ENCODE measurements around the gene PEPD.

Gene PEPD

GRCh38 chr19:33471111-33471996 lies 50.2 kb downstream of the PEPD start:
- TF ChIP-seq GATA3 (IDR thresholded peaks at IDR 0.05; ENCODE audit: low read depth, low read length), result no peak
- peak; percentile 4; the same call in 1 of the 2 replicates for TF ChIP-seq GATA2 (IDR thresholded peaks at IDR 0.05; ENCODE audit: low read depth, low read length)

- TF ChIP-seq GATA2 (IDR thresholded peaks at IDR 0.05; ENCODE audit: low read depth, low read length), result no peak
- TF ChIP-seq GATA3 (IDR thresholded peaks at IDR 0.05; ENCODE audit: low read depth, low read length), result no peak
Measured at GRCh38 chr19:33470686-33471085, 50.9 kb downstream of the PEPD start.

- TF ChIP-seq GATA2 (IDR thresholded peaks at IDR 0.05; ENCODE audit: low read depth, low read length) (no peak), GATA3 (IDR thresholded peaks at IDR 0.05; ENCODE audit: low read depth, low read length) (no peak)
Measured at GRCh38 chr19:33470040-33470330, 51.6 kb downstream of the PEPD start.

- TF ChIP-seq GATA2 (IDR thresholded peaks at IDR 0.05; ENCODE audit: low read depth, low read length) (no peak), GATA3 (IDR thresholded peaks at IDR 0.05; ENCODE audit: low read depth, low read length) (no peak)
Measured at GRCh38 chr19:33469171-33470039, 52.2 kb downstream of the PEPD start.

DNA sequence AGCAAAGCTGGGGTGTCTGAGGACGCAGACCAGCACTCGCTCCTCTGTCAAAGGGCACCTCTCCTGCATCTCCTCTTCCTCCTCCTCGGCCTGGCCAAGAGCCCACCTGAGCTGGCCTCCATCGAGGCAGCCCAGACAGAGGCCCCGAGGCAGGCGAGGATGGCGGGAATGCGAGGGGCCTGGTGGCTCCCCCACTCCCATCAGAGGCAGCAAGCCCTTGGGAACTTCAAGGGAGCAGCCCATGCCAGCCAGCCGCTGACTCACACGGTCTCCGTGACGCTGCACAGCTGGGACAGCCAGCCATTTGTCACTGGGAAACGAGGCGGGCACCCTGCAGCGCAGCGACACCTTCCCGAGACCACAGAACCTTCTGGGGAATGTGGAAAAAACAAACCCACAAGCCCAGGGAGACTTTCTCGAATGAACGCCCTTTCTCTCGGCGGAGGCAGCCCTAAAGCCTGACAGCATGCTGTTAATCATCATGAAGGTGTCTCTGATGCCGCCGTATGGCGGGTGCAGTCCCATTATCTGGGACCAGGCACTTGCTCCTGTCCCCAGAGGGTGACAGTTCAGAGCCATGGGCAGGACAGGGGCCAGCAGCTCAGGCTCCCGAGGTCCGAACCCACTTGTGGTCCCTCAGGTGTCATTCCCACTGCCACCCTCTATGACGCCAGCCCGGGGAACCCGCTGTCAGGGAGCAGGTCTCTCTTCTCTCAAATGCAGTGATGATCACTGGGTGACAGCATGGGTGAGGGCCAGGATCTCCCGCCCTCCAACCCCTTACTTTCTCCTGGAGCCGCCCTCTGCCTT lies 53.0 kb downstream of the PEPD start:
- no peak for TF ChIP-seq GATA3 (IDR thresholded peaks at IDR 0.05; ENCODE audit: low read depth, low read length)
- no peak for TF ChIP-seq GATA2 (IDR thresholded peaks at IDR 0.05; ENCODE audit: low read depth, low read length)

- TF ChIP-seq GATA2 (IDR thresholded peaks at IDR 0.05; ENCODE audit: low read depth, low read length), result no peak
- no peak for TF ChIP-seq GATA3 (IDR thresholded peaks at IDR 0.05; ENCODE audit: low read depth, low read length)
Measured at GRCh38 chr19:33467851-33468250, 53.7 kb downstream of the PEPD start.

DNA sequence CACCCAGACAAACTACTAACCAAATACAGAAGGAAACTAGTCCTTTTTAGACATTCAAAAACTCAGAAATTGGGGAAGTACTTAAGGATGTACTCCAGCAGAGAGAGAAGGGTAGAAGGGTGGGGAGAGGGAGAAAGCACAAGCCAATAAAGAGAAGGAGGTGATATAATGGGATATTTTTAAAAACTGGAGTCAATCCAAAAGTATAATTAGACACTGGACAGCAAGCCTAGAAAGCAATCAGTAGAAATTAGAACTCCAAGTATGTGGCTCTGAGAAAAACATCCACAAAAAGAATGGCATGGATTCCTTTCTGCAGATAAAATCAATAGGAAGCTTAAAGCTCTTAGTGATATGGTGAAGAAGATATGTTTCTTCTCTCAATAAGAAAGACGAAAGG lies 55.8 kb downstream of the PEPD start:
- TF ChIP-seq GATA2 (IDR thresholded peaks at IDR 0.05; ENCODE audit: low read depth, low read length) (no peak), GATA3 (IDR thresholded peaks at IDR 0.05; ENCODE audit: low read depth, low read length) (no peak)

GRCh38 chr19:33465371-33465770 lies 56.2 kb downstream of the PEPD start:
- no peak for TF ChIP-seq GATA3 (IDR thresholded peaks at IDR 0.05; ENCODE audit: low read depth, low read length)
- TF ChIP-seq GATA2 (IDR thresholded peaks at IDR 0.05; ENCODE audit: low read depth, low read length), result no peak

DNA sequence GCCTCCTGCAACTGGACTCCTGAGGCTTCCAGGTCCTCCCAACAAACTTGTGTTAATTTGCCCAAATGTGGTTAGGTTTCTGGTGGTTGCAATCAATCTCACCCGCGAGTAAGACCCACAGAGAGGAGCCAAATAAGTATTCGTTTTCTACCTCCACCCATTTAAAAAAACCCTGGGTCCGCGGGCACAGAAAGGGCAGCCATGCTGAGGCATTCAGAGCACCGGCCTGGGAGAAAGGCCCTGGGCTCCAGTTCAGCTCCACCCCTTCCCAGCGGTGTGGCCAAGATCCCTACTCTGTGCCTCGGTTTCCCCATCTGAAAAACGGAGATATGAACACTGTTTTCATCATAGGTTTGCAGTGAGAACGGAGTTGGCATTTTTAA lies 56.9 kb downstream of the PEPD start:
- TF ChIP-seq GATA2 (IDR thresholded peaks at IDR 0.05; ENCODE audit: low read depth, low read length) (no peak), GATA3 (IDR thresholded peaks at IDR 0.05; ENCODE audit: low read depth, low read length) (no peak)

DNA sequence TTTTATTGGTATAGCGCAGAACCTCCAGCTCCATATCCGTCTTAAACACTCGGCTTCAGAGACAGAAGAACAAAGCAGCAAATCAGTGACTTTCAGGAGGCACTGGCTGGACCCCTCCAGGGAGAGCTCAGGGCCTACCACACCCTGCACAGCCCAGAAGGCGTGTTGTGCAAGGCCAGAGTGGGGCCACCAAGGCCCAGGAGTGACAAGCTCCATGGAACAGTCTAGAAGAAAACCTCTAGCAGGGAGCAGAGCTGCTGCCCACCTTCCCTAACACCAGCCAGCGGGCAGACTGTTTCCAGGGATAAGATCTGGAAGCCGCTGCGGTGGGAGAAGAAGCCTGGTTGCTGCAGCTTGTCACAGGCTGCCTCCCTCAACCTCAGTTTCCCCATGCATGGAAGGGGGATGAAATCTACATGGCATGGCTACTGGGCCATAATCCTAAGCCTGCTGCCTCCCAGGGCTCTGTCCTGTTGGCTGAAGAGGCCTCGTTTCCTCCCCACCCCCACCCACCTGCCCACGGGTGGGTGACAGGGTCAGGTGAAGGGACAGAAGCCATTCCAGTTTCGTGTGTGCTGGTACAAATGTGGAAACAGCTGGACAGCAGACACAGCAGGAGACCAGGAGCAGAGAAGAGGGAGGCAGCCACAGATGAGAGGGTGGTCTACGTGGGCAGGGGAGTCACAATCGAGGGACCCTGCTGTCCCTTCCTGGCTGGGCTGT lies 57.4 kb downstream of the PEPD start:
- no peak for TF ChIP-seq GATA2 (IDR thresholded peaks at IDR 0.05; ENCODE audit: low read depth, low read length)
- TF ChIP-seq GATA3 (IDR thresholded peaks at IDR 0.05; ENCODE audit: low read depth, low read length), result no peak

GRCh38 chr19:33463199-33463598 lies 58.4 kb downstream of the PEPD start:
- TF ChIP-seq GATA2 (IDR thresholded peaks at IDR 0.05; ENCODE audit: low read depth, low read length) (no peak), GATA3 (IDR thresholded peaks at IDR 0.05; ENCODE audit: low read depth, low read length) (no peak)

GRCh38 chr19:33462112-33462791 lies 59.3 kb downstream of the PEPD start:
- no peak for TF ChIP-seq GATA2 (IDR thresholded peaks at IDR 0.05; ENCODE audit: low read depth, low read length)
- no peak for TF ChIP-seq GATA3 (IDR thresholded peaks at IDR 0.05; ENCODE audit: low read depth, low read length)

All from SH-SY5Y (cell line).